Naive thymus-derived CD8-positive, alpha-beta T cell (primary cell): Measurements from ENCODE around the gene AMBRA1. TPM values are rescaled to one million over a fixed set of nuclear protein-coding genes. Genes with fewer than 3 reads are reported as not detected.

Source experiments
- ATAC-seq, 2 donors: fragments of 150-1000 bp; cut with Tn5 transposase in 1 of 2; sonication (Bioruptor Pico), chemical (Tn5 transposase) in 1 of 2; 1 replicate in 1 of 2; 2 replicates in 1 of 2; pipeline ENCODE4 v1.10.0; 2021; ENCODE audit warnings: mild to moderate bottlenecking in 2 of 2, moderate library complexity in 2 of 2
- POLR2A ChIA-PET: fragments of 350-600 bp; sonication (Branson Sonifier 250); formaldehyde crosslinking; loops from one replicate; lab custom pipeline; 2021; ENCODE audit warnings: antibody characterized with exemption; lab: Charles Lee
- DNase-seq, 10 donors: peaks; one replicate each; pipeline versions ENCODE4 v3.0.0 to v3.0.0-alpha.2; 2020 to 2022
- H3K27ac Mint-ChIP-seq, 10 donors: one replicate each; pipeline ENCODE4 v1.8.0; 2020 to 2022; ENCODE audit warnings: mild to moderate bottlenecking in 10 of 10, mixed read lengths in 10 of 10, moderate library complexity in 4 of 10, inconsistent platforms in 1 of 10
- H3K27me3 Mint-ChIP-seq, 5 donors: one replicate each; pipeline ENCODE4 v1.8.0; 2021 to 2022; ENCODE audit warnings: mixed read lengths in 5 of 5
- H3K36me3 Mint-ChIP-seq, 3 donors: one replicate each; pipeline ENCODE4 v1.8.0; 2020 to 2022; ENCODE audit warnings: mixed read lengths in 3 of 3, mild to moderate bottlenecking in 2 of 3, inconsistent platforms in 1 of 3
- H3K4me1 Mint-ChIP-seq, 4 donors: one replicate each; pipeline ENCODE4 v1.8.0; 2021 to 2022; ENCODE audit warnings: mixed read lengths in 4 of 4
- H3K4me3 Mint-ChIP-seq, 10 donors: one replicate each; pipeline ENCODE4 v1.8.0; 2020 to 2022; ENCODE audit warnings: mild to moderate bottlenecking in 10 of 10, mixed read lengths in 10 of 10, moderate library complexity in 6 of 10, inconsistent platforms in 1 of 10
- H3K9me3 Mint-ChIP-seq, 9 donors: one replicate each; pipeline ENCODE4 v1.8.0; 2020 to 2022; ENCODE audit warnings: mixed read lengths in 9 of 9, mild to moderate bottlenecking in 3 of 9, inconsistent platforms in 1 of 9, moderate library complexity in 1 of 9
- polyA plus RNA-seq, 3 donors: library from polyadenylated mRNA; unstranded; fragments of 300-500 nt; fragmentation: Illumina TruSeq; gene quantifications; one replicate each; pipeline ENCODE4 v1.2.3, GENCODE V29; 2021
- total RNA-seq, 8 experiments: library from RNA in 2 of 8; stranded (reverse) in 2 of 8; gene quantifications; one replicate each; pipeline ENCODE4 v1.2.3 and lab custom pipeline; 2021 to 2026

The AMBRA1 gene
- total and polyA plus RNA-seq, 5 experiments from 2014 or later, result 6.1 to 38.8 (median 16.3) TPM

- Mint-ChIP-seq H3K4me3 (no peak overlapping the region), H3K36me3 (peaks cover 4 to 73% (median 21%) of the 10 kb centered on the region in 3 donors), H3K9me3 (no peaks in the 10 kb centered on the region), H3K4me1 (peaks cover 3 to 22% (median 12%) of the 10 kb centered on the region in 4 donors), H3K27ac (no peak overlapping the region), H3K27me3 (no peaks in the 10 kb centered on the region)
- DNase-seq (no peak), ATAC-seq (no peak)
- POLR2A ChIA-PET, result no interaction called here
Observed at GRCh38 chr11:46633291-46634217, 39.7 kb upstream of the AMBRA1 start.

GRCh38 chr11:46632502-46632901, 38.7 kb upstream of the AMBRA1 start:
- Mint-ChIP-seq H3K27me3 (no peaks in the 10 kb centered on the region), H3K4me3 (no peak overlapping the region), H3K36me3 (peaks cover 0 to 69% (median 18%) of the 10 kb centered on the region in 3 donors), H3K27ac (peak overlapping the region in 1 of 10 donors; percentile 40), H3K4me1 (peaks cover 1 to 19% (median 11%) of the 10 kb centered on the region in 4 donors), H3K9me3 (no peaks in the 10 kb centered on the region)
- ATAC-seq (no peak), DNase-seq (no peak)
- POLR2A ChIA-PET, result no interaction called here

GRCh38 chr11:46631676-46632075, 37.9 kb upstream of the AMBRA1 start:
- H3K4me3 Mint-ChIP-seq, result no peak overlapping the region
- POLR2A ChIA-PET, result no interaction called here
- peaks cover 0 to 69% (median 15%) of the 10 kb centered on the region in 3 donors for H3K36me3 Mint-ChIP-seq
- DNase-seq (no peak), ATAC-seq (no peak)
- no peaks in the 10 kb centered on the region for H3K27me3 Mint-ChIP-seq
- H3K9me3 Mint-ChIP-seq, result no peaks in the 10 kb centered on the region
- peaks cover 1 to 21% (median 11%) of the 10 kb centered on the region in 4 donors for H3K4me1 Mint-ChIP-seq
- peak overlapping the region in 2 of 10 donors; percentile 27 to 40 for H3K27ac Mint-ChIP-seq

- Mint-ChIP-seq H3K27me3 (no peaks in the 10 kb centered on the region), H3K27ac (peak overlapping the region in 1 of 10 donors; percentile 55), H3K4me1 (peaks cover 1 to 27% (median 15%) of the 10 kb centered on the region in 4 donors), H3K9me3 (no peaks in the 10 kb centered on the region), H3K36me3 (peaks cover 0 to 71% (median 15%) of the 10 kb centered on the region in 3 donors), H3K4me3 (no peak overlapping the region)
- POLR2A ChIA-PET, result interaction anchor here (0.7 kb wide), 1 partner anchor 702 kb away, joined by 4 read pairs; no protein-coding TSS in a partner anchor
- DNase-seq (no peak), ATAC-seq (no peak)
Observed at GRCh38 chr11:46630237-46630636, 36.4 kb upstream of the AMBRA1 start.

GRCh38 chr11:46628961-46629360, 35.1 kb upstream of the AMBRA1 start:
- Mint-ChIP-seq H3K9me3 (no peaks in the 10 kb centered on the region), H3K27ac (peak overlapping the region in 2 of 10 donors; percentile 31 to 59), H3K4me1 (peaks cover 2 to 34% (median 17%) of the 10 kb centered on the region in 4 donors), H3K4me3 (no peak overlapping the region), H3K27me3 (no peaks in the 10 kb centered on the region), H3K36me3 (peaks cover 0 to 75% (median 18%) of the 10 kb centered on the region in 3 donors)
- no peak for DNase-seq
- no peak for ATAC-seq
- POLR2A ChIA-PET, result no interaction called here

- peak overlapping the region in 1 of 10 donors; percentile 53 for H3K27ac Mint-ChIP-seq
- H3K4me3 Mint-ChIP-seq, result no peak overlapping the region
- no peaks in the 10 kb centered on the region for H3K27me3 Mint-ChIP-seq
- ATAC-seq, result no peak
- DNase-seq, result no peak
- peaks cover 0 to 78% (median 18%) of the 10 kb centered on the region in 3 donors for H3K36me3 Mint-ChIP-seq
- POLR2A ChIA-PET, result interaction anchor here (0.6 kb wide), 1 partner anchor 637 kb away, joined by 3 read pairs; no protein-coding TSS in a partner anchor
- H3K9me3 Mint-ChIP-seq, result no peaks in the 10 kb centered on the region
- H3K4me1 Mint-ChIP-seq, result peaks cover 9 to 44% (median 23%) of the 10 kb centered on the region in 4 donors
Observed at GRCh38 chr11:46625406-46625805, 31.6 kb upstream of the AMBRA1 start.

- H3K4me1 Mint-ChIP-seq, result peaks cover 19 to 55% (median 45%) of the 10 kb centered on the region in 4 donors
- POLR2A ChIA-PET, result interaction anchor here (0.6 to 3.3 kb wide), 5 partner anchors 10 to 381 kb away, joined by 3 to 30 read pairs (median 5); partner anchors contain the start of gene AMBRA1
- H3K36me3 Mint-ChIP-seq, result peaks cover 0 to 35% (median 10%) of the 10 kb centered on the region in 3 donors
- DNase-seq, result no peak
- H3K4me3 Mint-ChIP-seq, result peak overlapping the region; percentile 40 to 100 (median 81)
- no peaks in the 10 kb centered on the region for H3K27me3 Mint-ChIP-seq
- H3K27ac Mint-ChIP-seq, result peak overlapping the region in 6 of 10 donors; percentile 21 to 99 (median 56)
- no peaks in the 10 kb centered on the region for H3K9me3 Mint-ChIP-seq
- ATAC-seq, result no peak
Observed at GRCh38 chr11:46618837-46619236, 25.0 kb upstream of the AMBRA1 start.

- Mint-ChIP-seq H3K4me1 (peaks cover 19 to 59% (median 45%) of the 10 kb centered on the region in 4 donors), H3K27ac (peak overlapping the region; percentile 98 to 100 (median 100)), H3K27me3 (no peaks in the 10 kb centered on the region), H3K4me3 (peak overlapping the region; percentile 94 to 100 (median 99)), H3K9me3 (no peaks in the 10 kb centered on the region), H3K36me3 (peaks cover 0 to 30% (median 10%) of the 10 kb centered on the region in 3 donors)
- POLR2A ChIA-PET, result interaction anchor here (0.7 to 3.3 kb wide), 11 partner anchors 9 to 554 kb away, joined by 3 to 30 read pairs (median 5); partner anchors contain the start of genes AMBRA1, ARHGAP1 and ZNF408
- no peak for DNase-seq
- no peak for ATAC-seq
Observed at GRCh38 chr11:46617972-46618314, 24.1 kb upstream of the AMBRA1 start.

- ATAC-seq (peak; percentile 94 to 95), DNase-seq (peak; percentile 86 to 95 (median 92))
- H3K36me3 Mint-ChIP-seq, result peaks cover 0 to 24% (median 6%) of the 10 kb centered on the region in 3 donors
- POLR2A ChIA-PET, result interaction anchor here (0.6 to 3.3 kb wide), 16 partner anchors 8 to 1167 kb away, joined by 3 to 30 read pairs (median 4); partner anchors contain the start of genes AMBRA1, ARHGAP1 and ZNF408
- H3K4me3 Mint-ChIP-seq, result peak within 1 kb of the TSS; percentile 94 to 100 (median 99)
- H3K27me3 Mint-ChIP-seq, result no peaks in the 10 kb centered on the region
- H3K9me3 Mint-ChIP-seq, result no peaks in the 10 kb centered on the region
- peak within 1 kb of the TSS; percentile 98 to 100 (median 100) for H3K27ac Mint-ChIP-seq
- H3K4me1 Mint-ChIP-seq, result peaks cover 19 to 55% (median 45%) of the 10 kb centered on the region in 4 donors
Observed at GRCh38 chr11:46617134-46617971, 23.5 kb upstream of the AMBRA1 start, which contains the start of the genes ATG13 and HARBI1. Gene ATG13, plus strand, starts transcription at chr11:46617553. Its CDS starts 26,739 bp downstream, at chr11:46644292. Gene HARBI1, minus strand, starts transcription at chr11:46617227. Its CDS starts 990 bp downstream, at chr11:46616237.

- Mint-ChIP-seq H3K4me1 (peaks cover 18 to 55% (median 48%) of the 10 kb centered on the region in 4 donors), H3K36me3 (peaks cover 0 to 21% (median 6%) of the 10 kb centered on the region in 3 donors), H3K27me3 (no peaks in the 10 kb centered on the region), H3K9me3 (no peaks in the 10 kb centered on the region), H3K27ac (peak overlapping the region; percentile 95 to 100 (median 99)), H3K4me3 (peak overlapping the region; percentile 94 to 100 (median 99))
- DNase-seq (peak in 1 of 10 donors; percentile 3), ATAC-seq (peak in 1 of 2 donors; percentile 0)
- POLR2A ChIA-PET, result interaction anchor here (0.6 to 3.3 kb wide), 14 partner anchors 10 to 1168 kb away, joined by 3 to 30 read pairs (median 6); partner anchors contain the start of genes AMBRA1, ARHGAP1, F2 and ZNF408
Observed at GRCh38 chr11:46616551-46617133, 22.8 kb upstream of the AMBRA1 start.

- Mint-ChIP-seq H3K9me3 (no peaks in the 10 kb centered on the region), H3K4me1 (peaks cover 14 to 48% (median 43%) of the 10 kb centered on the region in 4 donors), H3K4me3 (peak overlapping the region in 9 of 10 donors; percentile 1 to 100 (median 65)), H3K36me3 (peaks cover 0 to 13% (median 2%) of the 10 kb centered on the region in 3 donors), H3K27me3 (no peaks in the 10 kb centered on the region), H3K27ac (peak overlapping the region in 5 of 10 donors; percentile 7 to 99 (median 80))
- POLR2A ChIA-PET, result interaction anchor here (0.6 to 3.3 kb wide), 2 partner anchors 9 to 22 kb away, joined by 6 to 30 read pairs; partner anchors contain the start of gene AMBRA1
- ATAC-seq (no peak), DNase-seq (no peak)
Observed at GRCh38 chr11:46615756-46616155, 21.9 kb upstream of the AMBRA1 start.
